Activated B cell treated with CpG ODN at 0.5 μM for 24 hours (primary cell): ENCODE results near the gene TRIM52. TPM values are rescaled to one million over a fixed set of nuclear protein-coding genes. Genes with fewer than 3 reads are reported as not detected.

Experiments used
- ATAC-seq: fragments of 200-7000 bp; cut with Tn5 transposase; one replicate; pipeline ENCODE4 v1.10.0; 2021; ENCODE audit warnings: low read depth, mild to moderate bottlenecking, moderate library complexity
- CTCF ChIA-PET: fragments of 350-600 bp; sonication (Branson Sonifier 250); formaldehyde crosslinking; loops from one replicate; lab custom pipeline; 2021; ENCODE audit warnings: antibody characterized with exemption; lab: Charles Lee
- POLR2A ChIA-PET: fragments of 350-600 bp; sonication (Branson Sonifier 250); formaldehyde crosslinking; loops from one replicate; lab custom pipeline; 2021; ENCODE audit warnings: antibody characterized with exemption; lab: Charles Lee
- DNase-seq: peaks from one replicate; pipeline ENCODE4 v3.0.0; 2022
- H3K27ac Mint-ChIP-seq: one replicate; pipeline ENCODE4 v1.8.0; 2020; ENCODE audit warnings: mixed read lengths
- H3K27me3 Mint-ChIP-seq: one replicate; pipeline ENCODE4 v1.8.0; 2021; ENCODE audit warnings: mixed read lengths
- H3K36me3 Mint-ChIP-seq: one replicate; pipeline ENCODE4 v1.8.0; 2021; ENCODE audit warnings: low read depth, mixed read lengths
- H3K4me1 Mint-ChIP-seq: one replicate; pipeline ENCODE4 v1.8.0; 2021; ENCODE audit warnings: mixed read lengths
- H3K4me3 Mint-ChIP-seq: one replicate; pipeline ENCODE4 v1.8.0; 2020; ENCODE audit warnings: mild to moderate bottlenecking, mixed read lengths
- H3K9me3 Mint-ChIP-seq: one replicate; pipeline ENCODE4 v1.8.0; 2020; ENCODE audit warnings: mixed read lengths
- CTCF ChIP-seq: fragments of 200-600 bp; IDR thresholded peaks from one replicate; pipeline ENCODE4 v1.8.0; 2022; ENCODE audit warnings: antibody characterized with exemption, mild to moderate bottlenecking
- intact Hi-C: fragments of 100-400 bp; cut with micrococcal nuclease; formaldehyde crosslinking; loops from one replicate; pipeline ENCODE4 v1.15.1; 2024
- total RNA-seq: library from RNA; stranded (reverse); gene quantifications from 2 replicates; pipeline ENCODE4 v1.2.3, GENCODE V29; 2022

The TRIM52 gene
- total RNA-seq, 1 donor from 2014 or later, result 36.9 TPM

- H3K27ac Mint-ChIP-seq, result no peak overlapping the region
- peaks cover 6% of the 10 kb centered on the region for H3K4me1 Mint-ChIP-seq
- H3K9me3 Mint-ChIP-seq, result no peaks in the 10 kb centered on the region
- CTCF ChIA-PET, result no interaction called here
- POLR2A ChIA-PET, result no interaction called here
- H3K4me3 Mint-ChIP-seq, result no peak overlapping the region
- no peak for TF ChIP-seq CTCF
- intact Hi-C loops, result no loop called here
- no peak for DNase-seq
- H3K27me3 Mint-ChIP-seq, result no peaks in the 10 kb centered on the region
- no peak for ATAC-seq
- peaks cover 63% of the 10 kb centered on the region for H3K36me3 Mint-ChIP-seq
Measured at GRCh38 chr5:181231432-181231831, 29.5 kb downstream of the TRIM52 start.

- ChIA-PET POLR2A (no interaction called here), CTCF (no interaction called here)
- Mint-ChIP-seq H3K27ac (peak overlapping the region; percentile 41), H3K9me3 (no peaks in the 10 kb centered on the region), H3K4me3 (no peak overlapping the region), H3K36me3 (peaks cover 54% of the 10 kb centered on the region), H3K4me1 (peaks cover 10% of the 10 kb centered on the region), H3K27me3 (no peaks in the 10 kb centered on the region)
- intact Hi-C loops, result no loop called here
- no peak for ATAC-seq
- no peak for DNase-seq
- no peak for TF ChIP-seq CTCF
Measured at GRCh38 chr5:181230551-181230950, 30.4 kb downstream of the TRIM52 start.

- POLR2A ChIA-PET, result interaction anchor here (0.7 to 1.1 kb wide), 3 partner anchors 10 to 23 kb away, joined by 3 read pairs; no protein-coding TSS in a partner anchor
- CTCF ChIA-PET, result no interaction called here
- no peak for TF ChIP-seq CTCF
- no peaks in the 10 kb centered on the region for H3K9me3 Mint-ChIP-seq
- DNase-seq, result no peak
- intact Hi-C loops, result loop anchor here (10.0 kb wide), 1 partner anchor 255 kb away; no protein-coding TSS in a partner anchor
- H3K27ac Mint-ChIP-seq, result no peak overlapping the region
- no peak overlapping the region for H3K4me3 Mint-ChIP-seq
- H3K36me3 Mint-ChIP-seq, result peaks cover 49% of the 10 kb centered on the region
- ATAC-seq, result no peak
- H3K4me1 Mint-ChIP-seq, result peaks cover 15% of the 10 kb centered on the region
- H3K27me3 Mint-ChIP-seq, result no peaks in the 10 kb centered on the region
Measured at GRCh38 chr5:181229996-181230395, 30.9 kb downstream of the TRIM52 start.

GRCh38 chr5:181224390-181225229, 36.3 kb downstream of the TRIM52 start:
- Mint-ChIP-seq H3K27me3 (peaks cover 4% of the 10 kb centered on the region), H3K27ac (peak overlapping the region; percentile 98), H3K9me3 (no peaks in the 10 kb centered on the region), H3K36me3 (peaks cover 25% of the 10 kb centered on the region), H3K4me3 (peak overlapping the region; percentile 95), H3K4me1 (peaks cover 47% of the 10 kb centered on the region)
- ATAC-seq (no peak), DNase-seq (peak; percentile 41)
- intact Hi-C loops, result loop anchor here (10.0 kb wide), 1 partner anchor 250 kb away; no protein-coding TSS in a partner anchor
- POLR2A ChIA-PET, result interaction anchor here (1.0 to 6.1 kb wide), 8 partner anchors 12 to 414 kb away, joined by 3 to 177 read pairs (median 24); partner anchors contain the start of genes RACK1 and TRIM52
- CTCF ChIA-PET, result interaction anchor here (1.1 to 1.6 kb wide), 3 partner anchors 19 to 37 kb away, joined by 3 to 7 read pairs (median 3); partner anchors contain the start of genes RACK1 and TRIM52
- TF ChIP-seq CTCF, result no peak
